ENCODE results near the gene RIMBP2.

The RIMBP2 gene

GRCh38 chr12:130669797-130670196, 46.3 kb downstream of the RIMBP2 start:
- DNase-seq: no peak
- intact Hi-C loops (cut with DNase I): no loop called here

DNA sequence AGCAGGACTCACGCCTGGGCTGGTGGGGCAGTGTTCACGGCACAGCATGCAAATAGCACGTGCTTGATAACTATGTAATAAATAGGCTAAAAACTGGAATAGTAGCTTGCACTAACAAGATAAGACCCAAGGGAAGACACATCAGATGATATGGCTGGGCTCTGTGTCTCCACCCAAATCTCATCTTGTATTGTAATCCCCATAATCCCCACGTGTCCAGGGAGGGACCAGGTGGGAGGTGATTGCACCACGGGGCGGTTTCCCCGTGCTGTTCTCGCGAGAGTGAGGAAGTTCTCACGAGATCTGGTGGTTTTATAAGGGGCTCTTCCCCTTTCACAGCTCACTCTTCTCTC, 46.9 kb downstream of the RIMBP2 start:
- DNase-seq: no peak
- intact Hi-C loops (cut with DNase I): no loop called here

DNA sequence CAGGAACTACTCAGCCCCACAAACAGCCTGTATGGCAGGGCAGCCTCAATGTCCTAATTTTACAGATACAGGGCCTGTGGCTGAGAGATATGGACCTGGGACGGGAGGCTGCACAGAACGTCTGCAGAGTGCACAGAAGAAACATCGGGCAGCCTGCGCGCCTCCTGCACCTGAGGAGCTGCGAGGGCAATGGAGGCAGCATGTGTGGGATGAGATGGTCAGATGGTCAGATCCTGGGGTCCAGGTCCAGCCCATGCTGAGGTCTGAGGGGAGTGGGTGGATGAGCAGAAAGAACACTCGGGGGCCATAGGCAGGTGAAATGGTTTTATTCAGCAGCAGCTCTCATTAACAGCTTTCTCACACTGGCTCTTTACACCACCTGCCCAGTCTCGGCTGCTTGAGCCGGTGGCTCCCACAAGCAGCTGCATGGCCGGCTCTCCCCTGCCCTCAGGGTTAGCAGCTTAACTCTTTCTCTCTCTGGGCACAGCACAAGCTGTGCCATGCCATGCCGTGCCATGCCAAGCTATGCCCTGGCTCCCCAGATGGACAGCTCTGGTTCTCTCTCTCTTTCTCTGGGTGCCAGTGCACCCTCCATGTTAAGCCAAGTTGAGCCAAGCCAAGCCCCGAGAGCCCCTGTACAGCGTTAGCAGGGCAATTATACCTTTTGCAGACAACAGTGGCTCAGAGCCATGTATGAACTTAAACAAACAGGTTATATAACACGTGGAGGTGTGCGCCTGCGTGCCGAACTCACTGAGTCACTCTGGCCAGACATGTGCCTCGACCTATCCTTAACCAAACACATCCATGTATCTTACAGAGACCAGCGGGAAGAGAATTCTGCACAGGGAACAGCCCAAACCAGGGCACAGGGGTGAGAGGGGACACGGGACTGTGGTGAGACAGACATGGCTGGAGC, 47.6 kb downstream of the RIMBP2 start:
- intact Hi-C loops (cut with DNase I): no loop called here
- peak in 1 of 42 donors; percentile 40 for DNase-seq

DNA sequence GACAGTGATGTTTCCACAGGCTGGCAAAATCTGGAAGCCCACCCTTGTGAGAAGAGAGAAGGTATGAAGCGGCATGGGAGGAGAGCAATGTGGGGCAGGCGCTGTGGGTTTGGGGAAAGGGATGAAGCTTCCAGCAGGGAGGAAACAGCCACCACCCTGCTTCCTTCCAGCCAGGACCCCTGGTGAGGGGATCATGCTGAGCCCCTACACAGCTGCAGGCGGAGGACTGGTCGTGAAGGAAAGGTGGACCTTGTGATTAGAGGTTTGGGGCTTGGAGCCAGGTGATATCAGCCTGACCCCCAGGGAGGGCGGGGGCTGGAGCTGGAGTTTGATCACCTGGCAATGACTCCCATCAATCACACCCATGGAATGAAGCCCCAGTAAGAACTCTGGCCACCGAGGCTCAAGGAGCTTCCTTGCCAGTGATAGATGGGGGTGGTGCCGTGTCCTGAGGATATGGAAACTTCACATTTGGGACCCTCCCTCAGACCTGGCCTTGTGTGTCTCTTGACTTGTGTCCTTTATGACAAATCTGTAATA, 48.6 kb downstream of the RIMBP2 start:
- intact Hi-C loops (cut with DNase I): no loop called here
- DNase-seq: peak in 1 of 42 donors; percentile 0

DNA sequence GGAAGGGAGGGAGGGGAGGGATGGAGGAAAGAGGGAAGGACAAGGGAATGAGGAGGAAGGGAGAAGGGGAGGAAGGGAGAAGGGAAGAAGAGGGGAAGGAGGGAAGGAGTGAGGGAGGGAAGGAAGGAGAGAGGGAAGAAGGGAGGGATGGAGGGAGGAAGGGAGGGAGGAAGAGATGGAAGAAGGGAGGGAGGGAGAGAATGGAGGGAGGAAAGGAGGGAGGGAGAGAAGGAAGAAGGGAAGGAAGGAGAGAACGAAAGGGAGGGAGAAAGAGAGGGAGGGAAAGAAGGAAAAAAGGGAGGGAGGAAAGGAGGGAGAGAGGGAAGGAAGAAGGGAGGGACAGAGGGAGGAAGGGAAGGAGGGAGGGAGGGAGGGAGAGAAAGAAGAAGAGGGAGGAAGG, 49.5 kb downstream of the RIMBP2 start:
- intact Hi-C loops (cut with DNase I): no loop called here
- no peak for DNase-seq

DNA sequence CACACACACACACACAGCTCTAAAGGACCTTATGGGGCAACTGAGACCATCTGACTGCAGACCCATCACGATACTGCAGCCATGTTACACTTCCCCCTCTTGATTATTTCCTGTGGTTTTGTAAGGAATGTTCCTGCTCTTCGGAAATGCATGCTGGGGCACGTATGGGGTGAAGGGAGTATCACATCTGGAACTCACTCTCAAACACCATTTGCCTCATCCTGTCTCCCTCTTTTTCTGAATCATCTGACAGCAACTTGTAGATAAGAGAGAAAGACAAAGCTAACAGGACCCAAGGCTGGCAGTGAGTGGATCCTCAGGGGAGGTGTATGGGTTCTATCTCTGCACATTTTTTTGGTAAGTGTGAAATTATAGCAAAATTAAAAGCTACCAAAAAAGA, 50.3 kb downstream of the RIMBP2 start:
- no peak for DNase-seq
- intact Hi-C loops (cut with DNase I): no loop called here

DNA sequence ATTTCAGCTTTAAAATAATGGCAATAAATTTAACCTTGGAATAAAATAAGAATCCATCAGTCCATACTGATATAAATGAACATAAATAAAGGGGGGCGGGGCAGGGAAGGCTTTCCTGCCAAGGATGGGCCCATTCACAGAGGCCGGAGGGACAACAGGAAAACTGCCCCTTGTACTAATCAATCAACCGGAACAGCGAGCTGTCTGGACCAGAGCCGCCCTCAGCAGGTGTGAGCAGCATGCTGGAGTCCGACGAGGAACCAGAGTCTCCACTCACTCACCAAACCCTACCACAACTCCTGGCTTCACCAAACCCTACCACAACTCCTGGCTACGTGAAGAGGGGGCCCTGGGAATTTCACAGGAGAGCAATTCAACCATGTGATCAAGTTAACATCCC, 51.3 kb downstream of the RIMBP2 start:
- intact Hi-C loops (cut with DNase I): no loop called here

DNA sequence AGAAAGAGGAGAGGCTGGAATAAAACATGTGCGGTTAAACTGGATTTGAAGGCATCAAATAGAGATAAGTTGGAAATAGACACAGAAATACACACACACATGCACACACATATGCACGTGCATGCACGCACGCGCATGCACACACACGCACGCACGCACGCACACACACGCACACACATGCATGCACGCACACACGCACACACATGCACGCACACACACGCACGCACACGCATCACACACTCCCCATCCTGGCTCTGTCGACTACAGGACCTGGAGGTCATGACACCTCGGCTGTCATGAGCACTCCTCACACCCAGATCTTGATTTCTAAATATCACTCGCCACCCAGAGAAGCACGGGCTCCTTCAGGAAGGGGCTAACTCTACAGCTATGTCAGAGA, 51.8 kb downstream of the RIMBP2 start:
- intact Hi-C loops (cut with DNase I): no loop called here
- DNase-seq: no peak

More for the DNA sequence above, 51.3 kb downstream of the RIMBP2 start:
- DNase-seq: no peak

GRCh38 chr12:130663514-130663913, 52.6 kb downstream of the RIMBP2 start:
- DNase-seq: no peak
- intact Hi-C loops (cut with DNase I): no loop called here

- no peak for DNase-seq
- intact Hi-C loops (cut with DNase I): no loop called here
Observed at GRCh38 chr12:130661486-130662255, 54.4 kb downstream of the RIMBP2 start.

DNA sequence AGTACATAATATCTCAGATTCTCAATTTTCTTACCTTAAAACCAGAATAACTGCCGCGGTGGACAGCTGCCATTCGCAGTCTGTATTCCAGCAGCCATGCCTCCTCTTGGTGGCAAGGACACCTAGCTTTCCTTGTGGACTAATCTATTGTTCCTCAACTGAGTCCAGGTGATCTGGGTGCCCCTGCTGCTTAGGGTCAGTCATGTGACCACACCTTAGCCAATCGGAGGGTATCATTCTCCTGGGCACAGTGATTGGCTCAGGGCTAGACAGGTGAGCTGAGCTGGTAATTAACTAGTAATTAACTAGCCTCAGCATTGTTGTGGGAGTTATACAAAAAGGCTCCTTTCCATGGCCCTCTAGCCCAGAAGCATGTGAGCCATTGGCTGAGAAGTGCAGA, 55.0 kb downstream of the RIMBP2 start:
- intact Hi-C loops (cut with DNase I): no loop called here
- no peak for DNase-seq

DNA sequence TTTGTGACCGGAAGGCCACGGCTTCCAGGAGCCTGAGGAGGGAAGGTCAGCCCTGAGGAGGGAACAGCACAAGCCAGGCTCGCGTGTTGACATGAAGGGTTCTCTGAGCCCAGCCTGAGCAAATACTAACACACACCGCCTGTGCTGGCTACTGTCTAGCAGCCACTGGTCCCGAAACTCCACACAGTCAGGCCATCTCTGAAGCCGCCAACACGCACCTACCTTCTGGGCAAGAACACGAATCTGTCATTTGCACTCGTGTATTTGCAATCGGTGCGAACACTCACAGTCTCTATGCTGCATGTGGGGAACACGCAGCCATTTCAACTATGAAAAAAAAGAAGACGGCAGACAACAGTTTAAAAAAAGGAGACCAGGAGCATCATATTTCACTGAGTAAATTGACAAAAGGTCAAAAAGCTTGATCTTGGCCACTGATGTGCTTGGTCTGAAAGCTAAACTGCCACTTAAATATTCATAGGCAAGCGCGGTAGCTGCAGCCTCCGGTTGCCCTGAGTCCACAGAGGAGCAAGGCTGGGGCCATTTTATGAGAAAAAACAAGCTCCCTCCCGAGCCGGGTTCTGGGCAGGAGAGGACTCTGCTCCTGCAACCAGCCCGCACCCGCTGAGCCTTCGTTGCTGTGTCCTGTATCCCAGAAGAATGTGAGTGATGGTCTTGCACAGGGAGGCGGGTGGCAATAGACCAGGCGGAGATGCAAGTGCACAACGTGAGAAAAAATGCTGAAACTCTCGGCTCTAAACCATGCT, 57.8 kb downstream of the RIMBP2 start:
- intact Hi-C loops (cut with DNase I): no loop called here
- DNase-seq: no peak

DNA sequence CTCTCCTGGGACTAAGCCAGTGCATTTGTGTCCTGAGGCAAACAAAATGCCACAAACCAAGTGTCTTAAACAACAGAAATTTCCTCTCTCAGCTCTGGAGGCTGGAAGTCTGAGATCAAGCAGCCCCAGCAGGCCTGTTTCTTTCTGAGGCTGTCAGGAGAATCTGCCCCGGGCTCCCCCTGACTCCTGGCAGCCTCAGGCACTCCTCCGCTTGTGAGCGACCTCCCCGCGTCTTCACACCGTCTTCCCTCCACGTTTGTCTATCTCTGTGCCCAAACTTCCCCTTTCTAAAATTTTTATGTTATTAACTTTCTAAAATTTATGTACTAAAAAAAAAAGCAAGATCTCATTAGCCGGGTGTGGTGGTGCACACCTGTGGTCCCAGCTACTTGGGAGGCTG, 59.7 kb downstream of the RIMBP2 start:
- DNase-seq: no peak

DNA sequence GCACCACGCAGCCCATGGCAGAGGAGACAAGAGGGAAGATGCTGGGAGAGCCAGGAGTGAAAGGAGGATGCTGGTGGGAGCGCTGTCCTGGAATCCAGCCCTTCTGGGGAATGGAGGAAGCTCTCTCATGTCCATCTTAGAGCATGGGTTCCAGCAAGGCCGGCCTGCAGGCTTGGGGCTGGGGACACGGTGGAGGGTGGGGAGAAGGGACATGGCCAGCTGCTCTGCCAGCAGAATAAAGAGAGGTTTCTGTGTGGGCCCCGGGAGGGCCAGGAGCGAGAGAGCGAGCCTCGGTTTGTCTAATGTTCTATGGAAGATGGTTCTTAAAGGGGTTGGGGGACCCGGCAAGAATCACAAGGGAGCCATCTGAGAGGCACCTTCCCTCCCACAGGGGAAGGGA, 60.2 kb downstream of the RIMBP2 start:
- intact Hi-C loops (cut with DNase I): no loop called here
- no peak for DNase-seq

More for the DNA sequence above, 59.7 kb downstream of the RIMBP2 start:
- intact Hi-C loops (cut with DNase I): no loop called here

GRCh38 chr12:130655010-130655409, 61.1 kb downstream of the RIMBP2 start:
- intact Hi-C loops (cut with DNase I): no loop called here
- DNase-seq: no peak

- no peak for DNase-seq
Observed at GRCh38 chr12:130651188-130651959, 64.7 kb downstream of the RIMBP2 start.

GRCh38 chr12:130650131-130650530, 66.0 kb downstream of the RIMBP2 start:
- intact Hi-C loops (cut with DNase I): no loop called here
- peak in 1 of 42 donors; percentile 23 for DNase-seq

More at GRCh38 chr12:130651188-130651959, 64.7 kb downstream of the RIMBP2 start:
- intact Hi-C loops (cut with DNase I): no loop called here
